Omental fat pad (tissue), 4 donors: ENCODE measurements around the gene KLHL8. TPM values are rescaled to one million over a fixed set of nuclear protein-coding genes. Genes with fewer than 3 reads are reported as not detected.

ENCODE experiments used
- ATAC-seq: fragments of 150-250 bp; one replicate; pipeline ENCODE4 v1.9.1; 2016; ENCODE audit warnings: mild to moderate bottlenecking, moderate library complexity; ENCODE audit not compliant: low FRiP score
- DNase-seq: peaks from one replicate; pipeline ENCODE4 v3.0.0-alpha.2; 2019; ENCODE audit warnings: low spot score
- CTCF ChIP-seq, 3 donors: fragments of 450-650 bp; IDR thresholded peaks; one replicate each; pipeline ENCODE4 v1.5.1; 2016 to 2017; ENCODE audit warnings: antibody characterized with exemption in 3 of 3, mild to moderate bottlenecking in 3 of 3, moderate library complexity in 2 of 3
- total RNA-seq, 4 donors: library from RNA; depleted of rRNA; stranded (reverse); fragments of >200 nt; gene quantifications; one replicate each; pipeline ENCODE4 v1.1.0, GENCODE V29; 2016

KLHL8 gene
- total RNA-seq, 4 donors from 2014 or later = 8.4 to 12.1 (median 10.4) TPM

GRCh38 chr4:87117051-87117731 lies 103.2 kb downstream of the KLHL8 start:
- ATAC-seq (no peak), DNase-seq (no peak)
- TF ChIP-seq CTCF (IDR thresholded peaks at IDR 0.05) = no peak

GRCh38 chr4:87116231-87116630 lies 104.2 kb downstream of the KLHL8 start:
- TF ChIP-seq CTCF (IDR thresholded peaks at IDR 0.05) = no peak
- no peak for ATAC-seq
- DNase-seq = no peak

- ATAC-seq (peak; percentile 22), DNase-seq (no peak)
- TF ChIP-seq CTCF (IDR thresholded peaks at IDR 0.05) = no peak
These were observed 106.0 kb downstream of the KLHL8 start for GRCh38 chr4:87114245-87115062.

- TF ChIP-seq CTCF (IDR thresholded peaks at IDR 0.05) = no peak
- DNase-seq (no peak), ATAC-seq (no peak)
These were observed 108.4 kb downstream of the KLHL8 start for GRCh38 chr4:87112063-87112462.

Other genes starting within 250 kb of the KLHL8 start
- 10 to 100 TPM in 1 of 4 donors, 1 to 10 TPM in 2, under 1 TPM in 1; 0.65 to 20.3 (median 4.1) TPM for gene HSD17B13, start 102.3 kb upstream of the KLHL8 start, total RNA-seq
- gene HSD17B11, start 170.6 kb upstream of the KLHL8 start, total RNA-seq = 100 to 1,000 TPM in 1 of 4 donors, 10 to 100 TPM in 3; 87.6 to 171 (median 97.9) TPM
- 10 to 100 TPM; 14.4 to 27.5 (median 25.9) TPM for gene NUDT9, start 202.0 kb upstream of the KLHL8 start, total RNA-seq